Stimulated activated CD4-positive, alpha-beta T cell treated with anti-CD3 and anti-CD28 coated beads, Interleukin-1b, Interleukin-23, amount 100 ng/mL, for 4 hours (primary cell): ENCODE results near the gene ARMC2.
"Not testable (repeated sequence)": the region's sequence is repeated elsewhere in the genome, so short reads cannot be mapped to it uniquely, and the experiment has no call there.

Experiments used
- DNase-seq, 2 donors: peaks; one replicate each; pipeline ENCODE4 v3.0.0-alpha.2; 2020; ENCODE audit warnings: low read depth in 2 of 2

The ARMC2 gene

GRCh38 chr6:108952776-108953486 lies 104.7 kb downstream of the ARMC2 start:
- no peak for DNase-seq

GRCh38 chr6:108953681-108954080 lies 105.5 kb downstream of the ARMC2 start:
- DNase-seq: no peak

GRCh38 chr6:108955329-108955949 lies 107.2 kb downstream of the ARMC2 start:
- DNase-seq: no peak

GRCh38 chr6:108957221-108957620 lies 109.0 kb downstream of the ARMC2 start:
- DNase-seq: no peak

DNA sequence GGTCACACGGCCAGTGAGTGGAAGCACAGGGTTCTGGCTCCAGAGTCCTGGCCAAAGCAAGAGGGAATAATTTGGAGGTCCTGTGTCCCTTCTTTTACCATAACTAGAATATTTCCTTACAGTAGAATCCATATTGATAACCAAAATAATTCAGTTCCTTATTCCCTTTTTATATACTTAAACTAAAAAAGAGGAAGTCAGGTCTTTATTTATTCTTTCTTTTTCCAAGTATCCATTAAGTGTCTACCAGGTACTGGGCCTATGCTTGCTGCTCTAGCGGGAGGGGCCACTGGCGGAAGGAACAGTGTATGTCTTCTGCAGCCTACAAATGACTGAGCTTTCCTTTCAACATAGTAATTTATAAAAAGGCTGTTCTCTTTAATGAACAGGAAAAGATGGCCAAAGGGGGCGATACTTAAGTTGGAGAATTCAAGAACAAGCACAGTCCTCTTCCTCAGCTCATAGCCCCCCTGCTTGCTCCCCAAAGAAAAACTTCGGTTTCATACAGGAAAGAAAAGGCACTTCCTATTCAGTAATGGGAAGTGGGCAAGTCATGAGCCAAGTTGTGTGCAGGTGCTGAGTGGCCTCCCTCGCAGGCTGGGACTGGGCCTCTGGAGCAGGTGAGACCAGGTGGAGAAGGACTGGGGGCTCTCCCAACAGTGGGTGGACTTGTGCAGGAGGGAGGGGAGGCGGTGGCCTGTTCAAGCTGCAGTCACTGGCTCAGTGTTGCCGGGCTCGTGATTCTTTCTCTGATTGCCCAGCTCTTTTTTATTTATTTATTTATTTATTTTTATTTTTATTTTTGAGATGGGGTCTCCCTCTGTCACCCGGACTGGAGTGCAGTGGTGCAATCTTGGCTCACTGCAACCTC lies 110.9 kb downstream of the ARMC2 start:
- DNase-seq: no peak

- no peak for DNase-seq
Observed at GRCh38 chr6:108959972-108960582, 111.9 kb downstream of the ARMC2 start.

DNA sequence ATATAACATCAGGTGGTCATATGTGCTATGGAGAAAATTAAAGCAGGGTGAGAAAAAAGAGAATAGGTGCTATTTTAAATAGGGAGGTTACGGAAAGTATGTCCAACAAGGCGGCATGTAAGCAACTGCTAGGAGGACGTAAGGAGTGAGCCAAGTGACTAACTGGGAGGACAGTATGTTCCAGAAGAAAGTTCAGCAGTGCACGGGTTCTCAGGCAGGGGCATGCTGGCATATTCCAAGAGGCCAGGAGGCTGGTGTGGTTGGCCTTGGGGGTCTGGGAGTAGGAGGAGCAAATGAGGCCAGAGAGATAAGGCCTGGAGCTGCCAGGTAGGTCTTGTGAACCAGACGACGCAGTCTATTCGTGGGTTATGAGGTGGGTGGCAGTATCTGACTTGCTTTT lies 112.4 kb downstream of the ARMC2 start:
- no peak for DNase-seq

- no peak for DNase-seq
Observed at GRCh38 chr6:108961077-108961476, 112.9 kb downstream of the ARMC2 start.

GRCh38 chr6:108961985-108962384 lies 113.8 kb downstream of the ARMC2 start:
- no peak for DNase-seq

- DNase-seq: no peak
Observed at GRCh38 chr6:108966251-108966650, 118.0 kb downstream of the ARMC2 start.

- no peak for DNase-seq
Observed at GRCh38 chr6:108966855-108967755, 118.9 kb downstream of the ARMC2 start.

- no peak for DNase-seq
Observed at GRCh38 chr6:108968325-108969316, 120.4 kb downstream of the ARMC2 start.

GRCh38 chr6:108969776-108970175 lies 121.6 kb downstream of the ARMC2 start:
- DNase-seq: no peak

- DNase-seq: no peak
Observed at GRCh38 chr6:108974201-108974600, 126.0 kb downstream of the ARMC2 start.

DNA sequence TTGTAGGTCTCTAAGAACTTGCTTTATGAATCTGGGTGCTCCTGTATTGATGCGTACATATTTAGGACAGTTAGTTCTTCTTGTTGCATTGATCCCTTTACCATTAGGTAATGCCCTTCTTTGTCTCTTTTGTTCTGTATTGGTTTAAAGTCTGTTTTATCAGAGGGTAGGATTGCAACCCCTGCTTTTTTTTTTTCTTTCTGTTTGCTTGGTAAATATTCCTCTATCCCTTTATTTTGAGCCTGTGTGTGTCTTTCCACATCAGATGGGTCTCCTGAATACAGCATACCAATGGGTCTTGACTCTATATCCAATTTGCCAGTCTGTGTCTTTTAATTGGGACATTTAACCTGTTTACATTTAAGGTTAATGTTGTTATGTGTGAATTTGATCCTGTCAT lies 130.4 kb downstream of the ARMC2 start:
- not testable (repeated sequence) for DNase-seq

DNA sequence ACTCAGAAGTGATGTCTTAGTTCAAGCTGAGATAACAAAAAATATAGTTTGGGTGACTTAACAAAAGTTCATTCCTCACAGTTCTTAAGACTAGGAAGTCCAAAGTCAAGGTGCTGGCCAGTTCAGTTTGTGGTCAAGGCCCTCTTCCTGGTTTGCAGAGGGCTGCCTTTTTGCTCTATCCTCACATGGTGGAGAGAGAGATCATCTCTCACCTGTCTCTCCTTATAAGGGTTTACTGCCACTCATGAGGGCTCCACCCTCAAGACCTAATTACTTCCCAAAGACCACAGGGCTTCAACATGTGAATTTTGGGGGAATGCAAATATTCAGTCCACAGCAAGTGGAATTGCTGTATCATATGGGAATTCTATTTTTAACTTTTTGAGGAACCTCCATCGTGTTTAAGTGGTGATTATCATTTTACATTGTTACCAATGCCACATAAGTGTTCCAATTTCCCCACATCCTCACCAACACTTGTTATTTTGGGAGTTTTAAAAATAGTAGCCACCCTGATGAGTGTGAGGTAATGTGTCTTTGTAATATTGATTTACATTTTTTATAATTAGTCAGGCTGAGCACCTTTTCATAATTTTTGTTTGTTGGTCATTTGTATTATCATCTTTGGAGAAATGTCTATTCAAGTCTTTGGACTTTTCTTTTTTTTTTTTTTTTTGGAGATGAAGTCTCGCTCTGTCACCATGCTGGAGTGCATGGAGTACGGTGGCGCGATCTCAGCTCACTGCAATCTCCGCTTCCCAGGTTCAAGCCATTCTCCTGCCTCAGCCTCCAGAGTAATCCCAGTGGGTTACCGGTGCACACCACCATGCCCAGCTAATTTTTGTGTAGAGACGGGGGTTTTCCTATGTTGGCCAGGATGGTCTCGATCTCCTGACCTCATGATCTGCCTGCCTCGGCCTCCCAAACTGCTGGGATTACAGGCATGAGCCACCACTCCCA lies 134.2 kb downstream of the ARMC2 start:
- DNase-seq: no peak

GRCh38 chr6:108983151-108983550 lies 134.9 kb downstream of the ARMC2 start:
- DNase-seq: no peak

DNA sequence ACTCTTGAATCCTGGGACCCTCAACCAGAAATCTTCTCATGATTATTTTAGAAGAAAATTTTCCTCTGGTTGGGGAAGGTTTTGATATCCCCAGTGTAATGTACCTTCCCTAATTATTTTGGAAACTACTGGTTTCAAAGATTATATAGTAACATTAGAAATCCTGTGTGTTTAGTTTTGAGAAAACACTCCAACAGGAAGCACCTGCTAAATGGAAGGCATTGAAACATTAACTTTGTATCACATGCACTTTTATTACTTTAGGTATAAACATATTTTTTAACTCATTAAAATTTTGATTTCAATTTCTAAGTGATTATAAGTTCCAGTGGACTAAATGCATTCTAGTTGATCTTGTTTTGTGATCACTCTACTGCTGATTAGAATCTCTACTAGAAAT lies 137.1 kb downstream of the ARMC2 start:
- no peak for DNase-seq

- DNase-seq: no peak
Observed at GRCh38 chr6:108987156-108987555, 138.9 kb downstream of the ARMC2 start.
